IMR-90 (cell line): ENCODE data around the gene RFX2. TPM values are rescaled to one million over a fixed set of nuclear protein-coding genes. Genes with fewer than 3 reads are reported as not detected.

Source experiments
- ATAC-seq: fragments of 200-7000 bp; cut with Tn5 transposase; 2 replicates; pipeline ENCODE4 v1.9.1; 2020; ENCODE audit warnings: low read depth, mild to moderate bottlenecking, moderate library complexity
- BruUV-seq: library from RNA; stranded (reverse); fragments of 400-500 nt; replicated peaks from 2 replicates; lab custom pipeline; 2021; lab: Mats Ljungman, UMichigan
- CTCF ChIA-PET: fragments of 300-600 bp; formaldehyde crosslinking; extraction: SDS; loops from one replicate; lab custom pipeline; 2021; ENCODE audit warnings: antibody characterized with exemption; lab: Yijun Ruan, JAX
- POLR2A ChIA-PET: fragments of 300-600 bp; sonication (Branson Sonifier 250); formaldehyde crosslinking; loops from one replicate; lab custom pipeline; 2022; ENCODE audit warnings: antibody characterized with exemption; ENCODE audit not compliant: unreplicated experiment; lab: Charles Lee
- DNase-seq: peaks from one replicate; pipeline ENCODE4 v3.0.0; 2013
- H2AFZ ChIP-seq: replicated peaks from 2 replicates; pipeline ENCODE3; 2013; ENCODE audit warnings: low read length, mild to moderate bottlenecking; ENCODE audit not compliant: poor library complexity
- H2AK5ac ChIP-seq: 2 replicates; pipeline ENCODE4 v1.6.1; 2013; ENCODE audit warnings: low read depth, low read length, inconsistent platforms
- H2AK9ac ChIP-seq: replicated peaks from 2 replicates; pipeline ENCODE3; 2013; ENCODE audit warnings: mild to moderate bottlenecking, low read depth, low read length, moderate library complexity; ENCODE audit not compliant: poor library complexity
- H2BK120ac ChIP-seq: 2 replicates; pipeline ENCODE4 v1.6.1; 2013; ENCODE audit warnings: low read depth, low read length, inconsistent platforms
- H2BK15ac ChIP-seq: 3 replicates; pipeline ENCODE4 v1.6.1; 2013; ENCODE audit warnings: low read depth, low read length, inconsistent platforms
- H2BK20ac ChIP-seq: 2 replicates; pipeline ENCODE4 v1.6.1; 2013; ENCODE audit warnings: low read depth, mild to moderate bottlenecking, inconsistent platforms, low read length, moderate library complexity
- H2BK5ac ChIP-seq: 2 replicates; pipeline ENCODE4 v1.6.1; 2013; ENCODE audit warnings: mild to moderate bottlenecking, low read depth, low read length, inconsistent platforms; ENCODE audit not compliant: poor library complexity, severe bottlenecking
- H3K14ac ChIP-seq: replicated peaks from 2 replicates; pipeline ENCODE4 v1.6.1; 2013; ENCODE audit warnings: low read depth, low read length, inconsistent platforms
- H3K18ac ChIP-seq: 2 replicates; pipeline ENCODE4 v1.6.1; 2013; ENCODE audit warnings: low read depth, low read length, control low read depth
- H3K23ac ChIP-seq: 2 replicates; pipeline ENCODE4 v1.6.1; 2013; ENCODE audit warnings: low read depth, low read length, inconsistent platforms
- H3K27ac ChIP-seq: 2 replicates; pipeline ENCODE4 v1.5.1; 2013; ENCODE audit warnings: mild to moderate bottlenecking, control low read depth, low read length; ENCODE audit not compliant: insufficient read depth
- H3K27me3 ChIP-seq: 2 replicates; pipeline ENCODE4 v1.6.1; 2013; ENCODE audit warnings: low read length; ENCODE audit not compliant: control insufficient read depth, insufficient read depth
- H3K36me3 ChIP-seq: 2 replicates; pipeline ENCODE4 v1.6.1; 2013; ENCODE audit warnings: low read length, mixed read lengths; ENCODE audit not compliant: control insufficient read depth, insufficient read depth
- H3K4ac ChIP-seq: 2 replicates; pipeline ENCODE4 v1.6.1; 2013; ENCODE audit warnings: low read depth, low read length, inconsistent platforms
- H3K4me1 ChIP-seq: 2 replicates; pipeline ENCODE4 v1.6.1; 2013; ENCODE audit warnings: low read length, mixed read lengths; ENCODE audit not compliant: control insufficient read depth, insufficient read depth
- H3K4me2 ChIP-seq: 2 replicates; pipeline ENCODE4 v1.6.1; 2013; ENCODE audit warnings: low read depth, mild to moderate bottlenecking, control low read depth, low read length, moderate library complexity
- H3K4me3 ChIP-seq: 2 replicates; pipeline ENCODE4 v1.5.1; 2013; ENCODE audit warnings: low read depth, mild to moderate bottlenecking, control low read depth, low read length, moderate library complexity; ENCODE audit not compliant: insufficient read depth
- H3K56ac ChIP-seq: 2 replicates; pipeline ENCODE4 v1.6.1; 2013; ENCODE audit warnings: low read length, inconsistent platforms; ENCODE audit not compliant: insufficient read depth; ENCODE audit errors: extremely low read depth
- H3K79me1 ChIP-seq, 2 experiments: 2 replicates each; pipeline ENCODE4 v1.6.1; 2013; ENCODE audit warnings: low read length in 2 of 2, inconsistent platforms in 1 of 2, low read depth in 1 of 2
- H3K9ac ChIP-seq: 2 replicates; pipeline ENCODE4 v1.6.1; 2013; ENCODE audit warnings: low read depth, low read length, control low read depth
- H3K9me1 ChIP-seq: 2 replicates; pipeline ENCODE4 v1.6.1; 2013; ENCODE audit warnings: low read length, inconsistent platforms; ENCODE audit not compliant: insufficient read depth
- H3K9me3 ChIP-seq: 2 replicates; pipeline ENCODE4 v1.6.1; 2013; ENCODE audit warnings: low read length; ENCODE audit not compliant: control insufficient read depth, insufficient read depth
- H4K20me1 ChIP-seq: 2 replicates; pipeline ENCODE4 v1.6.1; 2013; ENCODE audit warnings: low read length, inconsistent platforms; ENCODE audit not compliant: insufficient read depth
- H4K5ac ChIP-seq: 2 replicates; pipeline ENCODE4 v1.6.1; 2013; ENCODE audit warnings: mild to moderate bottlenecking, low read depth, low read length, control low read depth
- H4K8ac ChIP-seq, 2 experiments: 2 replicates each; pipeline ENCODE4 v1.6.1; 2013; ENCODE audit warnings: low read depth in 2 of 2, low read length in 2 of 2, control low read depth in 1 of 2, inconsistent platforms in 1 of 2
- H4K91ac ChIP-seq: 2 replicates; pipeline ENCODE4 v1.6.1; 2013; ENCODE audit warnings: low read depth, low read length, inconsistent platforms; ENCODE audit not compliant: insufficient read depth
- MAZ ChIP-seq: IDR thresholded peaks from 2 replicates; pipeline ENCODE4 v1.6.1; 2012; ENCODE audit warnings: low read depth, mild to moderate bottlenecking, low read length, improper control_type of control experiment, moderate library complexity, borderline replicate concordance
- WGBS, 2 experiments: methylation state at CpG; one replicate each; pipeline versions ENCODE4 v1.1.5 to v1.1.7; 2013; ENCODE audit warnings: missing lambda C conversion rate in 2 of 2; ENCODE audit not compliant: insufficient read length in 1 of 2; ENCODE audit errors: extremely low coverage in 2 of 2; 5-methylcytosine and 5-hydroxymethylcytosine counted together
- dilution Hi-C: fragments of 300-500 bp; cut with HindIII; formaldehyde crosslinking; loops from one replicate; pipeline ENCODE4 v1.14.3; 2018; ENCODE audit warnings: low sequenced_read_pairs; ENCODE audit not compliant: unreplicated experiment
- in situ Hi-C: fragments of 300-500 bp; cut with MboI; formaldehyde crosslinking; loops from 3 replicates; pipeline ENCODE4 v1.14.3; 2019; ENCODE audit warnings: low sequenced_read_pairs, inconsistent platforms, mixed read lengths
- intact Hi-C: fragments of 100-400 bp; cut with micrococcal nuclease; formaldehyde crosslinking; loops from 2 replicates; pipeline ENCODE4 v1.10.0; 2022
- polyA plus RNA-seq, 3 experiments: library from polyadenylated mRNA; depleted of rRNA; stranded (reverse); fragments of >200 nt; gene quantifications; 2 replicates each; pipeline ENCODE4 v1.2.3, GENCODE V29; 2012; ENCODE audit warnings: low replicate concordance in 1 of 3
- total RNA-seq: library from RNA; depleted of rRNA; stranded (reverse); fragments of >200 nt; gene quantifications from 2 replicates; pipeline ENCODE4 v1.2.3, GENCODE V29; 2012

RFX2 gene
- total and polyA plus RNA-seq, 2 of the 4 experiments (the other 2 are of a cell fraction): 2.2 to 4.9 TPM

- Histone ChIP-seq H3K9me1 (peaks cover 4% of the 10 kb centered on the region; the same call in 1 of the 2 replicates), H3K4me1 (peaks cover 10% of the 10 kb centered on the region), H2BK120ac (no peak overlapping the region), H2AK5ac (no peak overlapping the region), H3K4me2 (no peak overlapping the region), H3K56ac (no peak overlapping the region), H2AK9ac (no peak overlapping the region), H4K20me1 (no peaks in the 10 kb centered on the region), H4K5ac (no peak overlapping the region), H3K9me3 (no peaks in the 10 kb centered on the region), H2BK15ac (no peak overlapping the region), H3K79me1 (no peaks in the 10 kb centered on the region), H3K23ac (no peak overlapping the region), H3K18ac (no peak overlapping the region), H4K8ac (no peak overlapping the region; a peak in 1 of 4 replicates), H3K14ac (no peak overlapping the region), H3K27ac (no peak overlapping the region), H2AFZ (no peak overlapping the region), H2BK5ac (no peak overlapping the region), H2BK20ac (no peak overlapping the region), H3K36me3 (no peaks in the 10 kb centered on the region; the same call in 1 of the 2 replicates), H3K4ac (no peak overlapping the region), H3K4me3 (no peak overlapping the region), H3K27me3 (no peaks in the 10 kb centered on the region), H4K91ac (no peak overlapping the region), H3K9ac (no peak overlapping the region)
- intact Hi-C loops (no loop called here), in situ Hi-C loops (no loop called here), dilution Hi-C loops (no loop called here)
- POLR2A ChIA-PET: no interaction called here
- TF ChIP-seq MAZ: no peak
- 60% methylated on average over 1 of the region's 17 CpGs; no CpG with 5 or more reads in 1 of the 2 experiments for WGBS, 2 experiments
- DNase-seq (no peak), ATAC-seq (no peak)
- BruUV-seq: no TSS peak
- CTCF ChIA-PET: no interaction called here
Observed at GRCh38 chr19:5990289-5990797, 120.0 kb downstream of the RFX2 start.
